Panc1 (cell line): ENCODE measurements around the gene MYMK. TPM values are rescaled to one million over a fixed set of nuclear protein-coding genes. Genes with fewer than 3 reads are reported as not detected.

Source experiments
- ATAC-seq: fragments of 200-7000 bp; cut with Tn5 transposase; 2 replicates; pipeline ENCODE4 v1.9.1; 2020; ENCODE audit warnings: mild to moderate bottlenecking, moderate library complexity
- BruUV-seq: library from RNA; stranded (reverse); fragments of 400-500 nt; replicated peaks from 2 replicates; lab custom pipeline; 2021; lab: Mats Ljungman, UMichigan
- CTCF ChIA-PET: fragments of 300-600 bp; sonication (Branson Sonifier 250); formaldehyde crosslinking; loops from one replicate; lab custom pipeline; 2022; ENCODE audit warnings: antibody characterized with exemption; lab: Charles Lee
- POLR2A ChIA-PET: fragments of 300-600 bp; sonication (Branson Sonifier 250); formaldehyde crosslinking; loops from one replicate; lab custom pipeline; 2022; ENCODE audit warnings: antibody characterized with exemption; lab: Charles Lee
- DNase-seq: peaks from one replicate; pipeline ENCODE4 v3.0.0-alpha.2; 2010; ENCODE audit warnings: low read depth, low spot score
- H3K27ac ChIP-seq: 2 replicates; pipeline ENCODE4 v1.5.1; 2011; ENCODE audit warnings: mild to moderate bottlenecking, low read length, inconsistent platforms
- H3K27me3 ChIP-seq: fragments of 200-500 bp; sonication (Bioruptor generic); 2 replicates; pipeline ENCODE4 v1.6.0; 2014; ENCODE audit warnings: low read length, inconsistent platforms; ENCODE audit not compliant: control insufficient read depth, insufficient read depth
- H3K36me3 ChIP-seq: fragments of 200-500 bp; sonication (Bioruptor generic); 2 replicates; pipeline ENCODE4 v1.5.1; 2014; ENCODE audit warnings: inconsistent platforms, mild to moderate bottlenecking, low read length, moderate library complexity; ENCODE audit not compliant: control insufficient read depth, insufficient read depth
- H3K4me1 ChIP-seq: 2 replicates; pipeline ENCODE4 v1.5.1; 2011; ENCODE audit warnings: inconsistent platforms, mild to moderate bottlenecking, low read length, moderate library complexity; ENCODE audit not compliant: control insufficient read depth, insufficient read depth
- H3K4me3 ChIP-seq, 2 experiments: 2 replicates each; pipeline ENCODE4 v1.5.1; 2011 to 2012; ENCODE audit warnings: low read depth in 2 of 2, low read length in 2 of 2, mild to moderate bottlenecking in 2 of 2, inconsistent platforms in 1 of 2, moderate library complexity in 1 of 2
- H3K9me3 ChIP-seq: fragments of 200-500 bp; sonication (Bioruptor generic); 2 replicates; pipeline ENCODE4 v1.5.1; 2014; ENCODE audit warnings: low read depth, mild to moderate bottlenecking, inconsistent platforms, low read length, moderate library complexity; ENCODE audit not compliant: control insufficient read depth, insufficient read depth
- CTCF ChIP-seq: fragments of 450-650 bp; IDR thresholded peaks from 2 replicates; pipeline ENCODE4 v1.5.1; 2017; ENCODE audit warnings: mild to moderate bottlenecking
- POLR2AphosphoS5 ChIP-seq: IDR thresholded peaks from 2 replicates; pipeline ENCODE4 v1.6.1; 2012; ENCODE audit warnings: mild to moderate bottlenecking, low read depth, low read length, moderate library complexity
- REST ChIP-seq, 2 experiments: IDR thresholded peaks; 2 replicates each; pipeline ENCODE4 v1.6.1; 2011 to 2012; ENCODE audit warnings: low read depth in 2 of 2, control low read depth in 1 of 2, low read length in 1 of 2, mild to moderate bottlenecking in 1 of 2, moderate library complexity in 1 of 2; ENCODE audit not compliant: insufficient read depth in 1 of 2
- SIN3A ChIP-seq: IDR thresholded peaks from 2 replicates; pipeline ENCODE4 v1.6.1; 2012; ENCODE audit warnings: low read depth, mild to moderate bottlenecking, low read length, moderate library complexity, borderline replicate concordance; ENCODE audit not compliant: insufficient read depth
- TCF7L2 ChIP-seq: IDR thresholded peaks from 2 replicates; pipeline ENCODE4 v1.6.1; 2011; ENCODE audit warnings: mild to moderate bottlenecking, low read depth, low read length, inconsistent platforms
- in situ Hi-C: cut with HindIII; loops from 2 replicates; pipeline ENCODE4 v1.10.0; 2016; ENCODE audit warnings: low sequenced_read_pairs, low pct_unique_long_range_greater_than_20kb
- intact Hi-C: fragments of 100-400 bp; cut with micrococcal nuclease; formaldehyde crosslinking; loops from one replicate; pipeline ENCODE4 v1.10.0; 2022; ENCODE audit not compliant: unreplicated experiment
- total RNA-seq: library from RNA; stranded (reverse); gene quantifications from one replicate; pipeline ENCODE4 v1.2.1, GENCODE V29; 2021; ENCODE audit not compliant: unreplicated experiment

MYMK gene
- total RNA-seq, 1 experiment from 2014 or later: not detected

- TF ChIP-seq SIN3A: no peak
- TF ChIP-seq REST (IDR thresholded peaks at IDR 0.05; ENCODE audit: insufficient read depth in 1 of 2, low read depth in 2 of 2, low read length in 1 of 2): no peak
- no peak for TF ChIP-seq POLR2AphosphoS5
- TF ChIP-seq CTCF: no peak
- TF ChIP-seq TCF7L2: no peak
- intact Hi-C loops (no loop called here), in situ Hi-C loops (no loop called here)
- H3K4me3 ChIP-seq: no peak overlapping the region
- ATAC-seq (no peak), DNase-seq (no peak)
- no peaks in the 10 kb centered on the region for H3K36me3 ChIP-seq
- ChIA-PET CTCF (no interaction called here), POLR2A (no interaction called here)
- H3K27me3 ChIP-seq: no peaks in the 10 kb centered on the region
- no TSS peak for BruUV-seq
- no peak overlapping the region for H3K27ac ChIP-seq
- no peaks in the 10 kb centered on the region for H3K9me3 ChIP-seq
- H3K4me1 ChIP-seq: no peaks in the 10 kb centered on the region; the same call in 1 of the 2 replicates
Measured at GRCh38 chr9:133493845-133494540, 30.8 kb downstream of the MYMK start.

GRCh38 chr9:133493428-133493827 is 31.3 kb downstream of the MYMK start:
- CTCF ChIA-PET: no interaction called here
- DNase-seq (no peak), ATAC-seq (no peak)
- no peaks in the 10 kb centered on the region; the same call in 1 of the 2 replicates for H3K4me1 ChIP-seq
- intact Hi-C loops: no loop called here
- H3K27ac ChIP-seq: no peak overlapping the region
- TF ChIP-seq CTCF (no peak), SIN3A (no peak), POLR2AphosphoS5 (no peak), TCF7L2 (no peak), REST (IDR thresholded peaks at IDR 0.05; ENCODE audit: insufficient read depth in 1 of 2, low read depth in 2 of 2, low read length in 1 of 2) (no peak)
- H3K36me3 ChIP-seq: no peaks in the 10 kb centered on the region
- BruUV-seq: no TSS peak
- no peaks in the 10 kb centered on the region for H3K9me3 ChIP-seq
- POLR2A ChIA-PET: no interaction called here
- H3K27me3 ChIP-seq: no peaks in the 10 kb centered on the region
- in situ Hi-C loops: no loop called here
- H3K4me3 ChIP-seq: no peak overlapping the region
